Left kidney (tissue), 1 donor: ENCODE measurements around the gene N4BP2L2. TPM values are rescaled to one million over a fixed set of nuclear protein-coding genes. Genes with fewer than 3 reads are reported as not detected.

Experiments used
- polyA plus RNA-seq: library from polyadenylated mRNA; unstranded; fragments of 120-200 nt; gene quantifications from one replicate; pipeline ENCODE4 v1.2.1, GENCODE V29; 2013; ENCODE audit not compliant: insufficient read length

N4BP2L2 gene
- polyA plus RNA-seq, 1 donor, result 274 TPM

Other genes starting within 250 kb of the N4BP2L2 start
- not detected for gene ZAR1L, start 223.4 kb downstream of the N4BP2L2 start, polyA plus RNA-seq
- gene BRCA2, start 223.3 kb downstream of the N4BP2L2 start, polyA plus RNA-seq, result 17.6 TPM
- 29.9 TPM for gene N4BP2L1, start 110.7 kb downstream of the N4BP2L2 start, polyA plus RNA-seq
- gene PDS5B, start 47.7 kb upstream of the N4BP2L2 start, polyA plus RNA-seq, result 77.8 TPM